Measurements from ENCODE around the gene PRKAG2.

- TF ChIP-seq CTCF (IDR thresholded peaks at IDR 0.05): no peak
- no peak for TF ChIP-seq POLR2A (IDR thresholded peaks at IDR 0.05)
Measured at GRCh38 chr7:151925446-151926335, 48.8 kb upstream of the PRKAG2 start.

Measured in Peyer's patch (tissue), 4 donors.